HG03439 (cell line): ENCODE data around the gene APC.

Source experiments
- ATAC-seq: cut with Tn5 transposase; IDR thresholded peaks from one replicate; pipeline ENCODE4 v1.9.1; 2021; ENCODE audit warnings: mild to moderate bottlenecking, moderate library complexity; ENCODE audit not compliant: unreplicated experiment

Gene APC

GRCh38 chr5:112776301-112776856 lies 38.7 kb downstream of the APC start:
- no peak for ATAC-seq

DNA sequence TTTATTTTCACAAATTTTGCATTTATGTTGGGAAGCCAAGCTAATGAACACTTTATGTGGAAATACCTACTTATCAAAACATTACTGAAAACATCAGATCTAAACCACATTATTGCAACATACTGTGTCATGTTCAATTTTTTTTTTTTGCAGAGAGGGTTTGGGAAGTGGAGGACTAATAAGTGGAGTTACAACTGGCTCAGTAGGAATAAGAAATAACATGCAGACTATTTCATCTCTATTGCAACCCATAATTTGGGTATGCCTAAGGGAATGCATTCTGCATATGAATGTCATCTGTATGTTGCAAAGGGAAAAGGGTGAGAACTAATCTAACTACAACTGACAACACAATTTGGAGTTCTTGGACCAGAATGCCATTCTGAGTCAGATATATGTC lies 41.8 kb downstream of the APC start:
- no peak for ATAC-seq

DNA sequence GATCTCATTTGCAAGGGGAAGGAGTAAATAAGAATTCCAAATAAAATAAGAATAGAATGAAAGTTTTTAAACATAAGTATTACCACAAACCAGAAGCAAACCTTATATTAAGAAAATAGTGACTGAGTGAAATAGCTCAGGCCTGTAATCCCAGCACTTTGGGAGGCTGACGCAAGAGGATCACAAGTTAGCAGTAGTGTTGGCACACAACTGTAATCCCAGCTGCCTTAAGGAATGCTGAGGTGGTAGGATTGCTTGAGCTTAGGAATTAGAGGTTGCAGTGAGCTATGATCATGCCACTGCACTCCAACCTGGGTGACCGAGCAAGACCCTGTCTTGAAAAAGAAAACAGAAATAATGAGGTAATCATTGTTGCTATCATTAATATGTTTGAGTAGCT lies 47.0 kb downstream of the APC start:
- no peak for ATAC-seq

GRCh38 chr5:112787261-112787660 lies 49.6 kb downstream of the APC start:
- no peak for ATAC-seq

GRCh38 chr5:112787896-112788295 lies 50.2 kb downstream of the APC start:
- no peak for ATAC-seq

DNA sequence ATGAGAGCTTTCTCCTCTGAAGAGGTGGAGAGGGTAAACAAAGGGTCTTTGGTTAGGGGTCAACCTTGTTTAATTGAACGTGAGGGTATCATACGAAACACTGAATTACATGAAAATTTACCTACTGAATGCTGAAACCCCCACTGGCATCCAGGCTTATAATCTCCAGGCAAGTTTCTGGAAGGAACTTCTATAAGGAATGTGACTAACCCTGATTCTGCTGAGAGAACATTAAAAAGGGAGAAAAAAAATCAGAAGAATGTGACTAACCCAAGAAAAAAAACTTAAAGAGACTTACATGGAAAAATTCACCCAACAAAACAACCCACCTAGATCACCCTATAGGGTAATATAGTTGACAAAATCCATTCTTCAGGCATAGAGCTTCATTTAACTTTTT lies 55.5 kb downstream of the APC start:
- ATAC-seq: no peak

- no peak for ATAC-seq
Measured at GRCh38 chr5:112794410-112794809, 56.7 kb downstream of the APC start.

DNA sequence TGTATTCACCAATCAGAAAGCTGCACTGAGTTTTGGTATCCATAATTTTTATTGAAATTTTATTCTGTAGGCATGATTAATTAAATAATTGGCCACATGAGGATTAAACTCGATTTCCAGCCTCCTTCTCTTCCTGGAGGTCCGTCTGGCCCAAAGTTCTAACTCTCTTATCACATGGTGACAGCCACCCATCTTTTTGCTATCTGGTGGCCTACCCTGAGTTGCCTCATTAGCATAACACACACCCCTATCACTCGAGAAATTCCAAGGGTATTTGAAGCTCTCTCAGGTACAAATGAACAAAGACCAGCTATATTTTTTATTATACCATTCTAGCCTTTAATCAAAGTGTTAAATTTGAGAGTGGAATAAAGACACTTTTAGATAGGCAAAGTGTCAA lies 57.7 kb downstream of the APC start:
- no peak for ATAC-seq

- no peak for ATAC-seq
Measured at GRCh38 chr5:112795944-112796678, 58.4 kb downstream of the APC start.

GRCh38 chr5:112799661-112800060 lies 62.0 kb downstream of the APC start:
- ATAC-seq: no peak

DNA sequence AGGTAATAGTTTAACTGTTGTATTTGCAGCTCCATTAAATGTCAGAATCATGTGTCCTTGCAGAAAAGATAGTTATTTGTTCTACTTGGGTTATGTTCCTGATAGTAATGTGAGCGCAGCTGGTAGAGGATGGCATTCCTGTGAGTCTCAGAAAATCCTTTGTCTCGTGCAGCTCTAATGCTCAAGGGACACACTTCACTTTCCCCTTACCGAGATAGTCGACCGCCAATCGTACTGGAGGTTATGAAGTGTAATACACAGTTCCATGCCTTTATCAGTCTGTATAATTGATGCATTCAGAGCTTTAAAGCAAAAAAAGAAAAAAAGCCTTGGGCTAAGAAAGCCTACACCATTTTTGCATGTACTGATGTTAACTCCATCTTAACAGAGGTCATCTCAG lies 63.2 kb downstream of the APC start:
- no peak for ATAC-seq

- ATAC-seq: no peak
Measured at GRCh38 chr5:112811023-112811422, 73.3 kb downstream of the APC start.

- ATAC-seq: no peak
Measured at GRCh38 chr5:112812549-112812948, 74.9 kb downstream of the APC start.

- ATAC-seq: no peak
Measured at GRCh38 chr5:112820246-112820645, 82.6 kb downstream of the APC start.

DNA sequence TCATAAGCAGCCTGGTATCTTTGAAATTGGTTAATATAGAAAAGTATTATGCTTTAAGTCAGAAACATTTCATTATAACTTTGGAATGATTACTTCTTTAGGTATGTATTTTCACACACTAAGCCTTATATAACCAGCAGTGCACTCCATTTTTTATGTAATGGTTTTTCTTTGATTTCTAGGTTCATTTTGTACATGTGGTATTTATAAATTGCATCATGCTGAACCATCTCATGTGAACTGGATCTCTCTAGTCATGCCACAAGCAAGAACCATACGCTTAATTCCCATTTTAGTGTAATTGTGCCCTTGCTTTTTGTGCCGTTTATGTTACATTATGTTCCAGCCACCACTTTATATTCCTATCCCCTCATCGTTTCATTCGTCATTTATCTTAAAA lies 84.8 kb downstream of the APC start:
- ATAC-seq: no peak

GRCh38 chr5:112823181-112823580 lies 85.5 kb downstream of the APC start:
- no peak for ATAC-seq

- no peak for ATAC-seq
Measured at GRCh38 chr5:112823656-112824055, 86.0 kb downstream of the APC start.

DNA sequence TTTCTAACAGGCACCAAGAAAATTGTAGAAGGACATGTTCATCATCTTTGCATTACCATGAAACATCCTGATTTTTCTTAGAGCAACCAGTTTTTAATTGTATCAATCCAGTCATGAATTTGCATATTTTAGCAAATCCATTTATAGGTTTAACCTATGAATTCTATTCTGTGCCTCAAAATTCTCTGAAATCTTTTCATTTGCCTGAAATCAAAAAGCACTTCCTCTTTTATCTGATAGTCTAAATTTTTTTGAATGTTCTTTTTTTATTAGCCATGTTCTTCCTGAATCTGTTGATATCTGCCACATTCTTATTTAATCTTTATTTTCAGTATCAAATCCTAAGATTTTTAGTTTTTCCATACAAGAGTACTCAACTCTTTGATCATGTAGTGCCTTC lies 86.5 kb downstream of the APC start:
- ATAC-seq: no peak

DNA sequence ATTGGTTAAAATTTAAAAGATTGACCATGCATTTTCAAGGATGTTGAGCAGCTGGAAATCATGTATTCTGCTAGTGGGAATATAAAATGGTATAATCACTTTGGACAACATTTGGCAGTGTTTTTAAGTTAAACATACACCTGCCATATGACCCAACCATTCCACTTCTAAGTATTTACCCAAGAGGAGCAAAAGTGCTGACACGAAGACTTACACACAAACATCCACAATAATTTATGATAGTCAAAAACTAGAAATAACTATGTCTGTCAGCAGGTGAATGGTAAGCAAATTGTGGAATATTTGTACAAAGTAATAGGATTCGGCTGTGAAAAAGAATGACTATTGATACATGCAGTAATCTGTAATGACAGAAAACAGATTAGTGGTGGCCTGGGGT lies 92.7 kb downstream of the APC start:
- no peak for ATAC-seq

GRCh38 chr5:112833971-112834370 lies 96.3 kb downstream of the APC start:
- ATAC-seq: no peak

DNA sequence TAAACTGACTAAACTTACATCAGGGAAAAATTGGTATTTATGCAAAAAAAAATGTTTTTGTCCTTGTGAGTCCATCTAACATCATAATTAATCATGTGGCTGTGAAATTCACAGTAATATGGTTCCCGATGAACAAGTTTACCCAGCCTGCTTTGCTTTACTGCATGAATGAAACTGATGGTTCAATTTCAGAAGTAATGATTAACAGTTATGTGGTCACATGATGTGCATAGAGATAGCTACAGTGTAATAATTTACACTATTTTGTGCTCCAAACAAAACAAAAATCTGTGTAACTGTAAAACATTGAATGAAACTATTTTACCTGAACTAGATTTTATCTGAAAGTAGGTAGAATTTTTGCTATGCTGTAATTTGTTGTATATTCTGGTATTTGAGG lies 106.8 kb downstream of the APC start:
- no peak for ATAC-seq

- ATAC-seq: no peak
Measured at GRCh38 chr5:112846556-112846955, 108.9 kb downstream of the APC start.

- no peak for ATAC-seq
Measured at GRCh38 chr5:112847306-112847705, 109.6 kb downstream of the APC start.
